Measurements from ENCODE around the gene ZNF768.
A peak's percentile ranks its signal among the peaks of the same experiment; 100 is the strongest.

ZNF768 gene

GRCh38 chr16:30526137-30526822 is at the start of gene ZNF768:
TSS of gene ZNF768 (minus strand) at chr16:30526566. CDS start at chr16:30526413, 153 bp downstream.
- Mint-ChIP-seq H3K4me1 (ENCODE audit: low read depth) (peaks cover 43% of the 10 kb centered on the region), H3K27me3 (no peaks in the 10 kb centered on the region), H3K9me3 (no peaks in the 10 kb centered on the region), H3K36me3 (ENCODE audit: low read depth) (peaks cover 28% of the 10 kb centered on the region), H3K4me3 (peak within 1 kb of the TSS; percentile 81), H3K27ac (peak within 1 kb of the TSS; percentile 89)
- no peak for DNase-seq

- no peak for DNase-seq
- Mint-ChIP-seq H3K27ac (no peak overlapping the region), H3K36me3 (ENCODE audit: low read depth) (peaks cover 30% of the 10 kb centered on the region), H3K4me1 (ENCODE audit: low read depth) (peaks cover 35% of the 10 kb centered on the region), H3K9me3 (no peaks in the 10 kb centered on the region), H3K4me3 (no peak overlapping the region), H3K27me3 (no peaks in the 10 kb centered on the region)
These were observed 48.3 kb upstream of the ZNF768 start for GRCh38 chr16:30574678-30575077.

- H3K9me3 Mint-ChIP-seq = no peaks in the 10 kb centered on the region
- peak within 1 kb of the TSS; percentile 89 for H3K4me3 Mint-ChIP-seq
- H3K4me1 Mint-ChIP-seq (ENCODE audit: low read depth) = peaks cover 63% of the 10 kb centered on the region
- peak; percentile 91 for DNase-seq
- peak within 1 kb of the TSS; percentile 91 for H3K27ac Mint-ChIP-seq
- H3K36me3 Mint-ChIP-seq (ENCODE audit: low read depth) = peaks cover 9% of the 10 kb centered on the region
- H3K27me3 Mint-ChIP-seq = no peaks in the 10 kb centered on the region
These were observed 45.3 kb upstream of the ZNF768 start, which contains the start of gene ZNF688 for GRCh38 chr16:30571445-30572322. TSS of gene ZNF688 (minus strand) at chr16:30571714. CDS start at chr16:30571629, 85 bp downstream.

- peaks cover 66% of the 10 kb centered on the region for H3K4me1 Mint-ChIP-seq (ENCODE audit: low read depth)
- DNase-seq = no peak
- H3K4me3 Mint-ChIP-seq = peak overlapping the region; percentile 89
- H3K36me3 Mint-ChIP-seq (ENCODE audit: low read depth) = peaks cover 9% of the 10 kb centered on the region
- peak overlapping the region; percentile 91 for H3K27ac Mint-ChIP-seq
- H3K27me3 Mint-ChIP-seq = no peaks in the 10 kb centered on the region
- H3K9me3 Mint-ChIP-seq = no peaks in the 10 kb centered on the region
These were observed 44.5 kb upstream of the ZNF768 start for GRCh38 chr16:30570636-30571444.

GRCh38 chr16:30569746-30570635 is 43.6 kb upstream of the ZNF768 start:
- peaks cover 9% of the 10 kb centered on the region for H3K36me3 Mint-ChIP-seq (ENCODE audit: low read depth)
- H3K4me1 Mint-ChIP-seq (ENCODE audit: low read depth) = peaks cover 58% of the 10 kb centered on the region
- peak overlapping the region; percentile 12 for H3K4me3 Mint-ChIP-seq
- H3K27me3 Mint-ChIP-seq = no peaks in the 10 kb centered on the region
- no peaks in the 10 kb centered on the region for H3K9me3 Mint-ChIP-seq
- no peak for DNase-seq
- peak overlapping the region; percentile 71 for H3K27ac Mint-ChIP-seq

GRCh38 chr16:30569281-30569680 is 42.9 kb upstream of the ZNF768 start:
- peak overlapping the region; percentile 99 for H3K27ac Mint-ChIP-seq
- H3K4me3 Mint-ChIP-seq = no peak overlapping the region
- H3K9me3 Mint-ChIP-seq = no peaks in the 10 kb centered on the region

GRCh38 chr16:30567991-30568638 is 41.7 kb upstream of the ZNF768 start:
- no peaks in the 10 kb centered on the region for H3K27me3 Mint-ChIP-seq
- H3K9me3 Mint-ChIP-seq = no peaks in the 10 kb centered on the region
- peak overlapping the region; percentile 67 for H3K4me3 Mint-ChIP-seq
- peaks cover 49% of the 10 kb centered on the region for H3K4me1 Mint-ChIP-seq (ENCODE audit: low read depth)
- peaks cover 9% of the 10 kb centered on the region for H3K36me3 Mint-ChIP-seq (ENCODE audit: low read depth)
- DNase-seq = peak; percentile 53
- H3K27ac Mint-ChIP-seq = peak overlapping the region; percentile 99

More at GRCh38 chr16:30569281-30569680, 42.9 kb upstream of the ZNF768 start:
- peaks cover 9% of the 10 kb centered on the region for H3K36me3 Mint-ChIP-seq (ENCODE audit: low read depth)
- no peaks in the 10 kb centered on the region for H3K27me3 Mint-ChIP-seq
- H3K4me1 Mint-ChIP-seq (ENCODE audit: low read depth) = peaks cover 53% of the 10 kb centered on the region
- DNase-seq = no peak

GRCh38 chr16:30567160-30567990 is 41.0 kb upstream of the ZNF768 start:
- Mint-ChIP-seq H3K27me3 (no peaks in the 10 kb centered on the region), H3K27ac (peak overlapping the region; percentile 99), H3K9me3 (no peaks in the 10 kb centered on the region), H3K36me3 (ENCODE audit: low read depth) (peaks cover 9% of the 10 kb centered on the region), H3K4me3 (peak overlapping the region; percentile 67), H3K4me1 (ENCODE audit: low read depth) (peaks cover 48% of the 10 kb centered on the region)
- peak; percentile 67 for DNase-seq

GRCh38 chr16:30566531-30566930 is 40.2 kb upstream of the ZNF768 start:
- peaks cover 4% of the 10 kb centered on the region for H3K36me3 Mint-ChIP-seq (ENCODE audit: low read depth)
- H3K27ac Mint-ChIP-seq = peak overlapping the region; percentile 99
- peaks cover 47% of the 10 kb centered on the region for H3K4me1 Mint-ChIP-seq (ENCODE audit: low read depth)
- H3K27me3 Mint-ChIP-seq = no peaks in the 10 kb centered on the region
- DNase-seq = no peak
- H3K4me3 Mint-ChIP-seq = no peak overlapping the region
- H3K9me3 Mint-ChIP-seq = no peaks in the 10 kb centered on the region

GRCh38 chr16:30565984-30566383 is 39.6 kb upstream of the ZNF768 start:
- peaks cover under 1% of the 10 kb centered on the region for H3K36me3 Mint-ChIP-seq (ENCODE audit: low read depth)
- H3K4me1 Mint-ChIP-seq (ENCODE audit: low read depth) = peaks cover 49% of the 10 kb centered on the region
- H3K4me3 Mint-ChIP-seq = no peak overlapping the region
- no peaks in the 10 kb centered on the region for H3K27me3 Mint-ChIP-seq
- H3K27ac Mint-ChIP-seq = peak overlapping the region; percentile 99
- H3K9me3 Mint-ChIP-seq = no peaks in the 10 kb centered on the region
- DNase-seq = no peak

GRCh38 chr16:30565526-30565925 is 39.2 kb upstream of the ZNF768 start:
- Mint-ChIP-seq H3K9me3 (no peaks in the 10 kb centered on the region), H3K27ac (peak overlapping the region; percentile 18), H3K27me3 (no peaks in the 10 kb centered on the region), H3K4me3 (no peak overlapping the region), H3K36me3 (ENCODE audit: low read depth) (no peaks in the 10 kb centered on the region), H3K4me1 (ENCODE audit: low read depth) (peaks cover 48% of the 10 kb centered on the region)
- DNase-seq = no peak

GRCh38 chr16:30562021-30562420 is 35.7 kb upstream of the ZNF768 start:
- H3K4me1 Mint-ChIP-seq (ENCODE audit: low read depth) = peaks cover 30% of the 10 kb centered on the region

More at GRCh38 chr16:30562021-30562420, 35.7 kb upstream of the ZNF768 start:
- Mint-ChIP-seq H3K36me3 (ENCODE audit: low read depth) (peaks cover 6% of the 10 kb centered on the region), H3K27ac (no peak overlapping the region), H3K4me3 (peak overlapping the region; percentile 78), H3K27me3 (no peaks in the 10 kb centered on the region), H3K9me3 (no peaks in the 10 kb centered on the region)
- no peak for DNase-seq

Data from activated T-cell treated with anti-CD3 and anti-CD28 coated beads, Interleukin-2, amount 50 U/mL, for 24 hours (primary cell).